KOPT-K1 (cell line): ENCODE measurements around the gene SIRT6.
"Not testable (repeated sequence)": the region's sequence is repeated elsewhere in the genome, so short reads cannot be mapped to it uniquely, and the experiment has no call there.

Experiments
- H3K27ac ChIP-seq: fragments of 200-600 bp; sonication (generic); 2 replicates; pipeline ENCODE4 v1.5.1; 2016; ENCODE audit warnings: antibody characterized with exemption, mild to moderate bottlenecking, low read depth, low read length; ENCODE audit not compliant: poor library complexity, severe bottlenecking
- H3K36me3 ChIP-seq: fragments of 200-600 bp; sonication (generic); 2 replicates; pipeline ENCODE4 v1.5.1; 2017; ENCODE audit warnings: antibody characterized with exemption, mild to moderate bottlenecking, low read length, moderate library complexity; ENCODE audit not compliant: insufficient read depth
- H3K9me3 ChIP-seq: fragments of 200-600 bp; sonication (generic); 2 replicates; pipeline ENCODE4 v1.5.1; 2017; ENCODE audit warnings: antibody characterized with exemption, low read length, mild to moderate bottlenecking; ENCODE audit not compliant: insufficient read depth, poor library complexity, severe bottlenecking

SIRT6 gene

GRCh38 chr19:4182084-4182810 lies at the start of gene SIRT6, which contains the start of gene ANKRD24:
Gene SIRT6 (minus strand): TSS chr19:4182563. CDS start chr19:4182539, 24 bp downstream.
Gene ANKRD24 (plus strand): TSS chr19:4182689. CDS start chr19:4186426, 3,737 bp downstream.
- Histone ChIP-seq H3K36me3 (peaks cover 21% of the 10 kb centered on the region; the same call in 1 of the 2 replicates), H3K9me3 (no peaks in the 10 kb centered on the region), H3K27ac (peak within 1 kb of the TSS; percentile 79)

- not testable (repeated sequence) for H3K9me3 ChIP-seq, H3K27ac ChIP-seq, H3K36me3 ChIP-seq
These were observed 49.8 kb upstream of the SIRT6 start for GRCh38 chr19:4232139-4232538.

GRCh38 chr19:4231521-4231920 lies 49.2 kb upstream of the SIRT6 start:
- H3K36me3 ChIP-seq, H3K27ac ChIP-seq, H3K9me3 ChIP-seq: not testable (repeated sequence)

- H3K27ac ChIP-seq, H3K9me3 ChIP-seq, H3K36me3 ChIP-seq: not testable (repeated sequence)
These were observed 47.9 kb upstream of the SIRT6 start for GRCh38 chr19:4230237-4230636.

GRCh38 chr19:4229179-4229931 lies 47.0 kb upstream of the SIRT6 start, which contains the start of gene EBI3:
Gene EBI3 (plus strand): TSS chr19:4229523. CDS start chr19:4229551, 28 bp downstream.
- Histone ChIP-seq H3K27ac (no peak within 1 kb of the TSS), H3K9me3 (no peaks in the 10 kb centered on the region), H3K36me3 (no peaks in the 10 kb centered on the region)

GRCh38 chr19:4228765-4229178 lies 46.4 kb upstream of the SIRT6 start:
- no peak overlapping the region for H3K27ac ChIP-seq
- H3K36me3 ChIP-seq = no peaks in the 10 kb centered on the region
- H3K9me3 ChIP-seq = no peaks in the 10 kb centered on the region

GRCh38 chr19:4227771-4228170 lies 45.4 kb upstream of the SIRT6 start:
- no peaks in the 10 kb centered on the region for H3K9me3 ChIP-seq
- H3K36me3 ChIP-seq = no peaks in the 10 kb centered on the region
- no peak overlapping the region for H3K27ac ChIP-seq

GRCh38 chr19:4225885-4226284 lies 43.5 kb upstream of the SIRT6 start:
- no peak overlapping the region for H3K27ac ChIP-seq
- no peaks in the 10 kb centered on the region for H3K36me3 ChIP-seq
- no peaks in the 10 kb centered on the region for H3K9me3 ChIP-seq

GRCh38 chr19:4224470-4224869 lies 42.1 kb upstream of the SIRT6 start:
- Histone ChIP-seq H3K27ac (no peak overlapping the region), H3K9me3 (no peaks in the 10 kb centered on the region), H3K36me3 (no peaks in the 10 kb centered on the region)

- Histone ChIP-seq H3K9me3 (no peaks in the 10 kb centered on the region), H3K36me3 (no peaks in the 10 kb centered on the region), H3K27ac (no peak overlapping the region)
These were observed 37.8 kb upstream of the SIRT6 start for GRCh38 chr19:4220188-4220587.

GRCh38 chr19:4218523-4218922 lies 36.2 kb upstream of the SIRT6 start:
- H3K36me3 ChIP-seq, H3K27ac ChIP-seq, H3K9me3 ChIP-seq: not testable (repeated sequence)

GRCh38 chr19:4217429-4218264 lies 35.3 kb upstream of the SIRT6 start:
- Histone ChIP-seq H3K9me3 (no peaks in the 10 kb centered on the region), H3K27ac (no peak overlapping the region), H3K36me3 (no peaks in the 10 kb centered on the region)

GRCh38 chr19:4216846-4217245 lies 34.5 kb upstream of the SIRT6 start:
- no peak overlapping the region for H3K27ac ChIP-seq
- no peaks in the 10 kb centered on the region for H3K36me3 ChIP-seq
- H3K9me3 ChIP-seq = no peaks in the 10 kb centered on the region

- no peaks in the 10 kb centered on the region for H3K36me3 ChIP-seq
These were observed 33.4 kb upstream of the SIRT6 start for GRCh38 chr19:4215807-4216206.

GRCh38 chr19:4213116-4213515 lies 30.8 kb upstream of the SIRT6 start:
- H3K9me3 ChIP-seq = no peaks in the 10 kb centered on the region
- no peaks in the 10 kb centered on the region for H3K36me3 ChIP-seq

More at GRCh38 chr19:4215807-4216206, 33.4 kb upstream of the SIRT6 start:
- Histone ChIP-seq H3K9me3 (no peaks in the 10 kb centered on the region), H3K27ac (no peak overlapping the region)

More at GRCh38 chr19:4213116-4213515, 30.8 kb upstream of the SIRT6 start:
- no peak overlapping the region for H3K27ac ChIP-seq
